ENCODE data around the gene PARD3B. TPM values are rescaled to one million over a fixed set of nuclear protein-coding genes. Genes with fewer than 3 reads are reported as not detected.

The PARD3B gene
- total and polyA plus RNA-seq, 2 of the 4 experiments (the other 2 are of a cell fraction), result 3.3 to 15.6 TPM

GRCh38 chr2:205505371-205505770 is 960.1 kb downstream of the PARD3B start:
- no peak overlapping the region for H3K23ac ChIP-seq (ENCODE audit: low read depth, low read length)
- ChIA-PET CTCF (no interaction called here), POLR2A (ENCODE audit: unreplicated experiment) (no interaction called here)
- H4K91ac ChIP-seq (ENCODE audit: insufficient read depth, low read depth, low read length), result no peak overlapping the region
- DNase-seq, result no peak
- no CpG with 5 or more reads among the region's 2 CpGs for WGBS, 2 experiments (ENCODE audit: extremely low coverage in 2 of 2, insufficient read length in 1 of 2)
- no peak overlapping the region for H2BK120ac ChIP-seq (ENCODE audit: low read depth, low read length)
- H4K20me1 ChIP-seq (ENCODE audit: insufficient read depth, low read length), result no peaks in the 10 kb centered on the region
- no peak overlapping the region for H2BK20ac ChIP-seq (ENCODE audit: low read depth, low read length)
- H2AK5ac ChIP-seq (ENCODE audit: low read depth, low read length), result no peak overlapping the region
- no peak overlapping the region for H3K27ac ChIP-seq (ENCODE audit: insufficient read depth, low read length)
- no peak overlapping the region for H4K8ac ChIP-seq (ENCODE audit: low read depth in 2 of 2, low read length in 2 of 2)
- no peaks in the 10 kb centered on the region for H3K27me3 ChIP-seq (ENCODE audit: control insufficient read depth, insufficient read depth, low read length)
- in situ Hi-C loops (cut with MboI; ENCODE audit: low sequenced_read_pairs), result no loop called here
- no peak overlapping the region for H2AFZ ChIP-seq (replicated peaks; ENCODE audit: low read length, poor library complexity)
- peaks cover 2% of the 10 kb centered on the region; the same call in 1 of the 2 replicates for H3K4me1 ChIP-seq (ENCODE audit: control insufficient read depth, insufficient read depth, low read length)
- H3K9ac ChIP-seq (ENCODE audit: low read depth, low read length), result no peak overlapping the region
- no peak overlapping the region for H2BK5ac ChIP-seq (ENCODE audit: low read depth, low read length, poor library complexity, severe bottlenecking)
- BruUV-seq (replicated peaks), result no TSS peak
- no peaks in the 10 kb centered on the region; the same call in 1 of the 2 replicates for H3K9me1 ChIP-seq (ENCODE audit: insufficient read depth, low read length)
- no peaks in the 10 kb centered on the region for H3K9me3 ChIP-seq (ENCODE audit: control insufficient read depth, insufficient read depth, low read length)
- no peak overlapping the region for H3K4me2 ChIP-seq (ENCODE audit: low read depth, low read length)
- H3K4ac ChIP-seq (ENCODE audit: low read depth, low read length), result no peak overlapping the region
- ATAC-seq (ENCODE audit: low read depth), result no peak
- TF ChIP-seq BHLHE40 (IDR thresholded peaks at IDR 0.05; ENCODE audit: low read depth, low read length) (no peak), MAZ (IDR thresholded peaks at IDR 0.05; ENCODE audit: borderline replicate concordance, low read depth, low read length) (no peak), ELK1 (IDR thresholded peaks at IDR 0.05; ENCODE audit: borderline replicate concordance, low read depth, low read length) (no peak), MAFK (IDR thresholded peaks at IDR 0.05; ENCODE audit: low read depth, low read length) (no peak), RFX5 (IDR thresholded peaks at IDR 0.05; ENCODE audit: low read depth, low read length) (no peak), CEBPB (IDR thresholded peaks at IDR 0.05; ENCODE audit: low read depth, low read length) (no peak), SMC3 (IDR thresholded peaks at IDR 0.05; ENCODE audit: low read depth, low read length) (no peak), USF2 (IDR thresholded peaks at IDR 0.05; ENCODE audit: low read depth, low read length) (no peak), RCOR1 (IDR thresholded peaks at IDR 0.05; ENCODE audit: insufficient replicate concordance, low read length) (no peak), FOS (IDR thresholded peaks at IDR 0.05; ENCODE audit: low read depth, low read length) (no peak), RAD21 (IDR thresholded peaks at IDR 0.05; ENCODE audit: low read length) (no peak), POLR2A (IDR thresholded peaks at IDR 0.05; ENCODE audit: low read depth, low read length) (no peak), MXI1 (IDR thresholded peaks at IDR 0.05; ENCODE audit: borderline replicate concordance, low read depth, low read length) (no peak), CHD1 (IDR thresholded peaks at IDR 0.05; ENCODE audit: low read depth, low read length) (no peak), CTCF (conservative IDR thresholded peaks at IDR 0.05; ENCODE audit: low read depth, low read length) (no peak)
- dilution Hi-C loops (cut with HindIII; ENCODE audit: low sequenced_read_pairs, unreplicated experiment), result no loop called here
- no peak overlapping the region for H3K56ac ChIP-seq (ENCODE audit: extremely low read depth, insufficient read depth, low read length)
- no peak overlapping the region for H2AK9ac ChIP-seq (replicated peaks; ENCODE audit: low read depth, low read length, poor library complexity)
- no peaks in the 10 kb centered on the region for H3K79me1 ChIP-seq (ENCODE audit: low read depth in 1 of 2, low read length in 2 of 2)
- no peak overlapping the region for H3K14ac ChIP-seq (replicated peaks; ENCODE audit: low read depth, low read length)
- no peak overlapping the region for H2BK15ac ChIP-seq (ENCODE audit: low read depth, low read length)
- no peak overlapping the region for H3K18ac ChIP-seq (ENCODE audit: low read depth, low read length)
- no peak overlapping the region for H3K4me3 ChIP-seq (ENCODE audit: insufficient read depth, low read depth, low read length)
- 0 out of 2 replicates have a peak, but pooled peaks cover 2% of the 10 kb centered on the region for H3K36me3 ChIP-seq (ENCODE audit: control insufficient read depth, insufficient read depth, low read length)
- no peak overlapping the region for H4K5ac ChIP-seq (ENCODE audit: low read depth, low read length)
- intact Hi-C loops (cut with micrococcal nuclease), result no loop called here
